K562 (cell line): ENCODE results near the gene TIMM17B. TPM values are rescaled to one million over a fixed set of nuclear protein-coding genes. Genes with fewer than 3 reads are reported as not detected.

Experiments
- ATF1 ChIP-seq, 2 experiments: fragments of 450-650 bp in 1 of 2; IDR thresholded peaks; 2 replicates each; pipeline ENCODE4 v1.6.1; 2016; ENCODE audit warnings: missing compliant biosample characterization in 1 of 2, missing genetic modification characterization in 1 of 2
- CEBPZ ChIP-seq: fragments of 150-350 bp; IDR thresholded peaks from 2 replicates; pipeline ENCODE4 v1.6.1; 2014; ENCODE audit warnings: low read depth, mild to moderate bottlenecking, low read length, borderline replicate concordance
- GABPB1 ChIP-seq: sonication (generic); formaldehyde crosslinking; IDR thresholded peaks from 2 replicates; pipeline ENCODE4 v1.8.0; 2022; ENCODE audit warnings: mild to moderate bottlenecking, missing genetic modification reagents
- HINFP ChIP-seq: fragments of 450-650 bp; conservative IDR thresholded peaks from 2 replicates; pipeline ENCODE4 v1.6.1; 2016; ENCODE audit warnings: missing genetic modification characterization, low read depth, mild to moderate bottlenecking, control low read depth, missing compliant biosample characterization
- HNRNPLL ChIP-seq: fragments of 200-400 bp; formaldehyde crosslinking; IDR thresholded peaks from 2 replicates; pipeline ENCODE4 v1.6.1; 2017; ENCODE audit warnings: low read length, low read depth, mild to moderate bottlenecking; ENCODE audit not compliant: poor library complexity, severe bottlenecking
- IFI16 ChIP-seq: fragments of 250-450 bp; sonication (Bioruptor Pico); IDR thresholded peaks from 2 replicates; pipeline ENCODE4 v2.1.2; 2022; ENCODE audit warnings: mild to moderate bottlenecking, inconsistent platforms
- JUND ChIP-seq, 2 experiments: IDR thresholded peaks; 2 replicates in 1 of 2; 3 replicates in 1 of 2; pipeline ENCODE4 v1.6.1; 2011; ENCODE audit warnings: borderline replicate concordance in 2 of 2, low read depth in 2 of 2, low read length in 2 of 2, improper control_type of control experiment in 1 of 2, missing biosample characterization in 1 of 2, missing genetic modification characterization in 1 of 2, missing genetic modification reagents in 1 of 2
- KLF1 ChIP-seq: fragments of 450-650 bp; IDR thresholded peaks from 2 replicates; pipeline ENCODE4 v1.6.1; 2016; ENCODE audit warnings: missing genetic modification characterization, missing compliant biosample characterization
- MNT ChIP-seq, 2 experiments: fragments of 450-650 bp; conservative IDR thresholded peaks; 2 replicates each; pipeline ENCODE4 v1.6.1; 2017; ENCODE audit warnings: mild to moderate bottlenecking in 2 of 2, moderate library complexity in 2 of 2
- RHOXF2B ChIP-seq: fragments of 250-450 bp; sonication (Bioruptor Pico); conservative IDR thresholded peaks from 2 replicates; pipeline ENCODE4 v1.5.1; 2021
- SFPQ ChIP-seq: fragments of 200-400 bp; formaldehyde crosslinking; IDR thresholded peaks from 2 replicates; pipeline ENCODE4 v1.6.1; 2017; ENCODE audit warnings: mild to moderate bottlenecking, low read depth, low read length, moderate library complexity
- SMAD4 ChIP-seq: fragments of 250-450 bp; sonication (Bioruptor Pico); conservative IDR thresholded peaks from 2 replicates; pipeline ENCODE4 v1.8.0; 2021; ENCODE audit warnings: inconsistent platforms, mild to moderate bottlenecking, moderate library complexity
- SMARCE1 ChIP-seq: fragments of 450-650 bp; IDR thresholded peaks from 2 replicates; pipeline ENCODE4 v1.7.1; 2016; ENCODE audit warnings: mild to moderate bottlenecking
- polyA plus RNA-seq, 8 experiments: library from polyadenylated mRNA; depleted of rRNA in 4 of 8; stranded (reverse) in 5 of 8; unstranded in 3 of 8; fragments of >200 nt; fragmentation: Nextera tagmentation in 2 of 8; fragmentation: Illumina TruSeq in 1 of 8; extraction: Ambion mirVana in 2 of 8; extraction: Trizol in 1 of 8; gene quantifications; 2 replicates each; pipeline versions ENCODE4 v1.2.1 to v1.2.3, GENCODE V29; 2011 to 2014; ENCODE audit warnings: inconsistent platforms in 1 of 8, missing spikeins in 1 of 8
- total RNA-seq, 7 experiments: library from RNA; depleted of rRNA in 6 of 7; stranded (reverse); fragments of >200 nt in 6 of 7; fragmentation: Illumina TruSeq in 2 of 7; extraction: Trizol in 2 of 7; gene quantifications; 2 replicates each; pipeline versions ENCODE4 v1.2.1 to v1.2.3, GENCODE V29; 2011 to 2021; ENCODE audit warnings: low replicate concordance in 1 of 7

Gene TIMM17B
- total and polyA plus RNA-seq, 9 of the 15 experiments (the other 6 are each of a cell fraction or from before 2014, with no cell fraction given) = 9.9 to 184 (median 115) TPM

- TF ChIP-seq MNT (conservative IDR thresholded peaks at IDR 0.05) (peak; percentile 82 to 92), SMARCE1 (peak; percentile 74; the same call in 1 of the 2 replicates), SMAD4 (CRISPR knock-in tag) (peak; percentile 76), IFI16 (CRISPR knock-in tag) (0 out of 2 replicates have a peak, but pooled peaks have one; percentile 16), GABPB1 (no peak), CEBPZ (no peak), KLF1 (no peak), HNRNPLL (peak; percentile 42), JUND (IDR thresholded peaks at IDR 0.05; ENCODE audit: borderline replicate concordance, low read depth, low read length) (peak; percentile 59), JUND (tag; IDR thresholded peaks at IDR 0.05; ENCODE audit: borderline replicate concordance, low read depth, low read length) (peak; percentile 70; the same call in 1 of the 3 replicates), HINFP (tag) (peak; percentile 35; the same call in 1 of the 2 replicates), ATF1 (CRISPR knock-in tag; IDR thresholded peaks at IDR 0.05) (no peak), ATF1 (tag; IDR thresholded peaks at IDR 0.05) (0 out of 2 replicates have a peak, but pooled peaks have one; percentile 14), SFPQ (no peak), RHOXF2B (no peak)
Observed at GRCh38 chrX:48940404-48940955, 42.9 kb upstream of the TIMM17B start (continued).
